Activated effector memory CD4-positive, alpha-beta T cell treated with Interleukin-2 at 50 U/mL for 16 hours (primary cell): ENCODE measurements around the gene CNOT1.
A peak's percentile ranks its signal among the peaks of the same experiment; 100 is the strongest.
"Not testable (repeated sequence)": the region's sequence is repeated elsewhere in the genome, so short reads cannot be mapped to it uniquely, and the experiment has no call there.

Source experiments
- DNase-seq: peaks from one replicate; pipeline ENCODE4 v3.0.0-alpha.2; 2020

Gene CNOT1

DNA sequence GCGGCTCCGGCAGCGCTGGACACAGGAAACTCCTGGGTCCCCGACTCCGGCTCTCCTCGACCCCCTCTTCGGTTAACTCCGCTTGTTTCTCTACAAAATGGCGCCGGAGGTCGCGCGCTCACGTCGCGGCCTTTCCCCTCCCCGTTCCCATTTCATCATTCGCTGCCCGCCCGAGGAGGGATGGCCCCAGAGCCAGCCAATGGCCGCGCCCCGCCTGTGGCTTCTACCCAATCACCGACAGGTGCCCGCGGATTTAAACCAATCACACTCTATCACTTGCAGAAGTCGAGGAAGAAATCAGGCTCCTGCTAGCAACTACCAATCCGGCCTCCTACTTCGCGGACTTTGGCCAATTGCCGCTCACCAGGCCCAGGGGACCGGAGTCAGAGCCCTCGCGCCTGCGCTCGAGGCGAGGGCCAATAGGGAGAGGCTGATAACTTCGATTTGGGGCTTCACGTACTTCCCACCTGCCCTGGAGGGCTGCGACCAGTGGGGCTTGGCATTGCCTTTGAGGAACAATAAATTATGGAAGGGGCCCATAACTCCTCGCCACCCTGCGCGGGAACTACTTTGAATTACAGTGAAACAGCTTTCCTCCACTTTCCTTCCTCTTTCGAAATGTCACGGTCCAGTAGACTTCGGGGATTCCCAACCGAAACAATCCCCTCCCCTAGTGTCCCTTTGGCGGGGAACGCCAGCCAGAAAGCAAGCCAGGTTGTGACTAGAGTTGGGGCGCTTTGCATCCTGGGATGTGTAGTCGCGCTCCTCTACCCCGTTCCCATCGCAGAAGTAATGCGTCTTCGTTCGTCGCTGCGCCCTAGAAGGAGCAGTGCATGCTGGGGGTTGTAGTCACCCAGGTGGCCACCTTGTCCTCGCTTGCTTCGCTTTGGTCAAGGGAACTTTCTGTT is at the start of gene CNOT1:
Gene CNOT1 (minus strand): TSS at position 94 of the 908 bp plus-strand sequence. CDS start 30,489 bp downstream, outside the sequence.
- DNase-seq = peak; percentile 99

DNA sequence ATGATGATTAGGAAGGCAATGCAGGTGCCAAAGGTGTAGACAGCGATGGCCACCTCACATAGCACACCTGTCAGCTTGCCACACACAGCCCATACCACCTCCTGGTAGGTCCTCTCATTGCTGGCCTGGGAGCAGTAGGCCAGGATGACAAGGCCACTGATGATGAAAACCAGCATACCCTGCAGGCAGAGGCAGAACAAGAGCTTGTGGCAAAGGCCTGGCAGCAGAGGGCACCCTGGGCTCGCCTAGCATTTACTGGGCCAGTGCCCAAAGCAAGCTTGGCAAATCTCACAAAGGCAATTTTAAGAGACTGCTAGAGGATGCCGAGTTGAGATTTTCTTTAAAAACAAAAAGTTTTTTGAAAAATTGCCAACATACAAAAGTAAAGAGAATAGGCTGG is 49.1 kb upstream of the CNOT1 start:
- no peak for DNase-seq

DNA sequence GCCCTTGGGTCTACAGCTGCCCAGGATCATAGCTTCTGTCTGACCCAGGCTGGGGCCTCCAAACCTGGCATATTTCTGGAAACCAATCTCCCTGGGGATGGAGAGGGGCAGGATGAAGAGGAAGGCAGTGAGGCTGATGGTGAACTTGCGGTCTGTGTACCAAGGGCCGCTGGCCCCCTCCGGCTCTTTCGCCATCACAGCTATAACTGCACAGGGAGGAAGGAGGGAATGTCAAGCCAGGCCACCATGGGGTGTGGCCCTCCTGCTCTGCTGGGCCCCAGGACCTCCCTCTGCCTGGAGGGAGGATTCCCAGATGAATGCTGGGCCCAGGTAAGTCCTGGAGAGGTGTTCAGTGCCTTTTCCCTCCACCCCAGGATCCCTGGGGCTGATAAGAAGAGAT is 48.6 kb upstream of the CNOT1 start:
- no peak for DNase-seq

DNA sequence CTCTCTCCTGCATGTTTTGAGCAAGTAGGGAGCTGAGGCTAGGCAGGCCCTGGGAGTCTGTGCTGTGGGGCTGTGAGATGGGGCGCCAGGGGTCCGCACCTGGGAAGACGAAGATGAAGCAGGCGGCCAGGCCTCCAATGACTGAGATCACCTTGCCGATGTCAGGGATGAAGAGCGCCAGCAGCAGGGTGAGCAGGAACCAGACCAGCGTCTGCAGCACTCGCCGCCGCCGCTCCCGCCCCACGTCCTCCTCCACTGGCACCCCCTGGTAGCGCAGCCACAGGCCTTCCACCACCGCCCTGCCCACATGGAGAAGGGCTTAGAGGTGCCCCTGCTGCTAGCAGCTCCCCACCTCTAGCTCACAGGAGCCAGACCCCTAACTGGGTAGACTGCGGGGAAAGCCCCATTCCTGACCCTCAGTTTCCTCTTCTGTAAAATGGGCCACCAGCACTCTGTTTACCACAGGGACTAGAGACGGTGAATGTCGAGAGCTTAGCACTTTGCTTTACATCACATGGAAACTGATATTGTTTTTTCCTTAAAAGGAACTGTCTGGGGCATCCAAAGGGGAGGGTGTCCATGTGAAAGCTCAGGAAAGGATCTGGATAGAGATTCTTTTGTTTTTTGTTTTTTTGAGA is 41.4 kb upstream of the CNOT1 start:
- DNase-seq = no peak

DNA sequence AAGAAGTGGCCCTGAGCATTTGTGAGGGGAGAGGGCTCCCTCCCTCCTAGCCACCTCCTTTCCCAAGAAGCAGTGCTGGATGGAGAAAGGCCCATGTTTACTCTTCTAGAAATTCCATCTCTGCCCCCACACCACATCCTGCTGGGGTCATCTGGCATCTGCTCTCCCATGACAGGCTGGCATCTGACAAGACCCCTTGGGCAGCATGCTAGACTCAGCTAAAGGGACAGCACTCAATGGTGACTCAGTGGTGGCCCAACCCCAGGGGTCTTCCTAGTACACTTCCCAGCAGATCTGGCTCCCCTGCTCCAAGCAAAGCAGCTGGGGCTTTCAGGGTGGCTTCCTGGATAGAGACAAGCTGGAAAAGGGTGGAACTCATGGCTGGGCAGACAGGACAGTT is 40.6 kb upstream of the CNOT1 start:
- DNase-seq = no peak

DNA sequence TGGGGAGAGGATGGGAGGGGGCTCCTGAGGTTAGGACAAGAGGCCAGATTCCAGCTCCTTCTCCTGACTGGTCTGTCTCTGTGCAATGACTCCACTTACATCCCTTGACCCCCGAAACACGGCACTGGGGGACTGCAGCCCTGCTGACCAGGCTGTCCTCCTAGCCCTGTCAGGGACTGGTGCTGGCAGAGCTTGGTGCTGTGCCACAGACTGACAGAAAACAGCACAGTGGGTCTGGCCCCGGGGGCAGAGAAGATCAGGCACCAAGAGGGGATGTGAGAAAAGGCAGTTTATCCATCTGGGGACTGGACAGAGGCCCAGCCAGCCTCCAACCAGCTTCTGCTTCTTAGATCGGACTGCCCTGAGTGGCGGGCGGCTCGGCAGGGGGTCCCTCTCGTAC is 35.6 kb upstream of the CNOT1 start:
- no peak for DNase-seq

DNA sequence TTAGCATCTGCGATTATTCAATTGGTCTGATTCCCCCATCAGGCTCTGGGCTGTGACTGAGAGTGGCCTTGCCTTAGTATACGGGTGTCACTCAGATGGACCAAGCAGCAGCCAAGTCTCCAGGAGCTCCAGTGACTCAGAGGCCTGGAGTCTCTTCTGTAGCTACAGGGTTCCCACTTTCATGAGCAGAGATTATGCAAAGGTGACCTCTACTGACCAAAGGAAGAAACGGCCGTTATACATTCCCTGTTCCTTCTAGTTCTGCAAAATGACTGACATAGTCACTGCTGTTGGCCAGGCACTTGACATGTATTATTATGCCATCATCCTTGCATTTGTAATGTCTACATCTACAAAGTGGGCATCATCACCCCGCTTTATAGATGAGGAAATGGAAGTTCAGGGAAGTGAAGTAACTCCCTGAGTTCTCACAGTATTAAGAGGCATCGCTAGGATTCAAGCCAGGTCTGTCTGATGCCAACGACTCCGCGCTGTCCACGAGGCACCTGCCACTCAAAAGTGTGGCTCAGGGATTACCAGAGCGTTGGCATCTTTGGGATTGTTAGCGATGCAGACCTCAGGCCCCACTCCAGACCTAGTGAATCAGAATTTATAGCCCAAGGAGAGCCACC is 31.7 kb upstream of the CNOT1 start:
- no peak for DNase-seq

DNA sequence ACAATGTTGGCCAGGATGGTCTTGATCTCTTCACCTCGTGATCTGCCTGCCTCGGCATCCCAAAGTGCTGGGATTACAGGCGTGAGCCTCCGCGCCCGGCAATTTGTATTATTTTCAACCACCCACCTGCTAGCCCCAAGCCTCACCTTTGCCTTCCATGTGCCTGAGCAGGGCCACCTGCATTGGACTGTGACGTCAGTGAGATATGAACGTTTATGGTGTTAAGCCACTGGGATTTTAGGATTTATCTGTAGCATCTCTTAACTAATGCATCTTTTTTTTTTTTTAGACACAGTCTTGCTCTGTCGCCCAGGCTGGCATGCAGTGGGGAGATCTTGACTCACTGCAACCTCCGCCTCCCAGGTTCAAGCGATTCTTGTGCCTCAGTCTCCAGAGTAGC is 30.3 kb upstream of the CNOT1 start:
- not testable (repeated sequence) for DNase-seq

DNA sequence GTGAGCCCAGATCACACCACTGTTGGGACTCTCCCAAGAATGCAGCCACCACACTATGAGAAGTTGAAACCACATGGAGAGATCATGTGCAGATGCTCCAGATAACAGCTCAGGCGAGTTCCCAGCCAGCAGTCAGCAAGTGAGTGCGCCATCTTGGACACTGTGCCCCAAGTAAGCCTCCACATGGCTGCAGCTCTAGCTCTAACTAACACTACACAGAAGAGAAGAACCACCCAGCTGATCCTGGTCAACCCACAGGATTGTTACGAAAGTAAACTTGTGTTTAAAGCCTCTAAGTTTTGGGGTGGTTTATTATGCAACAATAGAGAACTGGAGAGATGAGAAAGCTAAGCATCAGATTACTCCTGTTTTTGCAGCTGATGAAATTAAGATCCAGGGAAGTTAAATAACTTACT is 29.2 kb upstream of the CNOT1 start:
- no peak for DNase-seq

DNA sequence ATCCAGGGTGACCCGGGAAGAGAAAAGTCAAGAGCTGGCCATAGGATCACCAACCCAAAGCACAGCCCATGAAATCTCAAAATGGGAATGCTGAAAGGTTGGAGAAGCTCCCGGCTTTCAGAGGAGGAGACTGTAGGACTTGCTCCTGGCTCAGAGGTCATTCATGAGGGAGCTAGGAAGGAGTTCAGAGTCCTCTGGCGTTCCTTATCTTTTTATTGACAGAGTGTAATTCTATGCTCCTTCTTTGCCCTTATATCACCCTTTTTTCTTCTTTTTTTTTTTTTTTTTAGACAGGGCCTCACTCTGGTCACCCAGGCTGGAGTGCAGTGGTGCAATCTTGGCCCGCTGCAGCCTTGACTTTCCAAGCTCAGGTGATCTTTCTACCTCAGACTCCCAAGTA is 27.3 kb upstream of the CNOT1 start:
- DNase-seq = no peak

DNA sequence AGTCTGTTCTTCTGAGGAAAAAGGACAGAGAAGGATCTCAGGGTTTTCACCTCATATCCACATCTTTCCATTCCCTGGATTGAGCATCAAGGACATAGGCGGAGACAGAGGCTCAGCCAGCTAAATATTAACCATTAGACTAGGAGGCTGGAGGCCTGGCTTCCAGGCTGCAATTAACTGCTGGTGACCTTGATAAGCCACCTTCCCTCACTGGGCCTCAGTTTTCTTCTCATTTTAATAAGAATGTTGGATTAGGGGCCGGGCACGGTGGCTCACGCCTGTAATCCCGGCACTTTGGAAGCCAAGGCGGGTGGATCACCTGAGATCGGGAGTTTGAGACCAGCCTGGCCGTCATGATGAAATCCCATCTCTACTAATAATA is 25.6 kb upstream of the CNOT1 start:
- DNase-seq = no peak

DNA sequence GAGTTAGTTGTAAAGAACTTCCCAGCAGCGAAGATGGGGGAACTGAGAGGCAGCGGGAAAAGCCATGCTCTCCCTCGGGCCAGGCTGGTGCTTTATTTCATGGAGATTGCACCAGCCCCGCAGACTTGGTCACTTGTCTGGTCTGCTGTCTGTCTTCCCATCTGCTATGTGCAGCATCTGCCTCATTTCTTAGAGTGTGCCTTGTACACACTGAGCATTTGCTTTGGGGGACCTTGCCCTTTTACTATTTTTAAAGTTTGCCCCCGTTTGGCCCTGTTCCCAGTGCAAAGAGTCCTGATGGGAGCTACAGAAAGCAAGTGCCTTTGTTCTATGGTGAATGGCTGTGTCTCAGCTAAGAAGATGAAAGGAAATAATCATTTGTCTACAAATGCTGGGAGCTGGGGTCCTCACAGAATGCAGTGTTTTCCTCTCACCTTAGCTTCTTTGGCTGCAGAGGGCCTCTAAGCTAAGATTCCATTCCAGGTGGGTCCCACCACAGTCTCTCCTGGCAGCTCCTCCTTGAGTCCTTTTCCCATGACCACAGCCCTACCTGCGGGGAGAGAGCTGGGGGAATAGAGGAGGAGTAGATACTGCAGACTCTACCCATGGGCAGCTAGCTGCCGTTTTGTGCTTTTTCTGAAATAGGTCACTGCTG is 25.1 kb upstream of the CNOT1 start:
- DNase-seq = no peak

DNA sequence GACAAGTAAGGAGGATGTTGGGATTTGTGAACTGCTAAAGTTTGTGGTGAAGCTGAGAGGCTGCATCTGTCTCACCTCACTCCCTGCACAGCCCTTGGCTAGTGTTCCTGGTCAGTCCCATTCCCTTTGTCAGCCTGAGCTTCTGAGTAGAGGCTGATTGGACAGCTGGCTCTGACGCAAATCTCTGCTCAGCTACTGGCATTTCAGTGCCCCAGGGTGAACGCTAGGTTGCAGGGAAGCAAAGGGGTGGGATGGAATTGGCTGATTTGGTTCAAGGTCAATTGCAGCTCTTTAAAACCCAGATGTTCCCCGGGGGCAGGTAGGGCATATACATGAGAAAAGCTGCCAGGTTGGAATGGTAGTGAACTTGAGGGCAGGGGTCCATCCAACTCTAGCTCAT is 23.1 kb upstream of the CNOT1 start:
- DNase-seq = no peak

DNA sequence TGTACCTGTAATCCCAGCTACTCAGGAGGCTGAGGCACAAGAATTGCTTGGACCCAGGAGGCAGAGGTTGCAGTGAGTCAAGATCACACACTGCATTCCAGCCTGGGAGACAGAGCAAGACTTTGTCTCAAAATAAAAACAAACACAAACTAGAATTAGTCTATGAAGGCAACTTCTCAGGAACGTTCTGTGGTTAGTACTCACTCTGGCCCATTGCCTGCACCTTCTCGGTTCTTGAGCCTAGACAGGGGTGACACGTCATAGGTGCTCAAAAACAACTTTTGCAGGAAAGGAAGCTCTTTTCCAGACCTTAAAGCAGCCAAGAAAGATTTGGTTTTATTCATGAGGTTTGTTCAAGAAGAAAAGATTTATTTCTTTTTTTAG is 22.3 kb upstream of the CNOT1 start:
- no peak for DNase-seq

DNA sequence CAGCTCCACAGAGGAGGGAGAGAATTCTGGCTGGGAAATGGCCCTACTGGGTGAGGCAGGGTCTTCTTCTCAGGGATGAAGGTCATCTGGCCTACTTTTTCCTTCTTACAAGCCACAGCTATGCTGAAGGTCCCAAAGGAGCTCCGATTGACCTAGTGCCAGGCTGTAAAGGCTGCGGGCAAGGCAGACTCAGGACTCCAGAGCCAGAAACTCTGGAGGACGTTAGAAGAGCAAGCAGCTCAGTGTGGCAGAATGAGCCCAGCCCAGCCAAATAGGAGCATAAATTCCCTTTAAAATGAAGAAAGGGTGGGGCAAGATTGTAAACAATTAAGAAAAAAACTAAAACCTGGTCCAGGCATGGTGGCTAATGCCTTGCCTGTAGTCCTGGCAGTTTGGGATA is 20.1 kb upstream of the CNOT1 start:
- no peak for DNase-seq

DNA sequence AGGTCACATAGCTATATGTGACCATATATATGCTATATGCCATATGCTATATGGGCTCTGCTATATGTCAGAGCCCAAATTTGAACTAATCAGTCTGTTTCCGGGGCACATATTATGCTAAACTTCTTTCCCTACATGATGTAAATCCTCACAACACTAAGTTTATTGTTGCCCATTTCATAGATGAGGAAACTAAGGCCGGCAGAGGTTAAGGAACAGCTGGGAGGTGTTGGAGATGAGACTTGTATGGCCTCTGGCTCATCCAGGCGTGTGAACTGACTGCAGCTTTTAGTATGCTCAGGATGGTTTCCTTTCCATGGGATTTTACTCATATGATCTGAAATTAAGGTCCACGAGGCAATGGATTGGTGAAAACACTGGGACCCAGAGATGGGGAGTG is 17.5 kb upstream of the CNOT1 start:
- DNase-seq = no peak

DNA sequence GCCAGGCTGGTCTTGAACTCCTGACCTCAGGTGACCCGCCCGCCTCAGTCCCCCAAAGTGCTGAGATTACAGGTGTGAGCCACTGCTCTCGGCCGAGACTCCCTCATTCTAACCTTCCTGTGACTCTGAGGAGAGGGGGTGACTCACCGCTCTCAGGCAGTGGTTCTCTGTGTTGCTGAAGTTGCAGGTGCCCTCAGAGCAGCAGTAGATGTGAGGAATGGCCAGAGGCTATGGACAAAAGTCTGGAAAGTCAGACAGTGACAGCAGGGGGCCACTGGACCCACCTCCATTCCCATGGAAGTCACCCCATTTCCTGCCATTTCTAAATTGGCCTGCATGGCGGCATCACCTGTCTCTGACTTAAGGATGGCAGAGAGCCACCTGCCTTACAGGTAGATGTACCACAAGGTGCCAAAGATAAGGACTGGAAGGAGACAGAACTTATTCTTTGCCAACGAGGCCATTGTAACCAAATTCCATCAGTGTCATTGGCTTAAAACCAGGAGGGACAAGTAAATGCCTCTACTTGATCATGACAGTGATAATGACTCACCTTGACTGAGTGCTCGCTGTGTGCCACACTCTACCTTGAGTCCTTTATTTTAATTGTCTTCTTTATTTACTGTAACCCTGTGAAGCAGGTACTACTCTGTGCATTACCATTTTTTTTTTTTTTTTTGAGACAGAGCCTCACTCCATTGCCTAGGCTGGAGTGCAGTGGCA is 15.3 kb upstream of the CNOT1 start:
- DNase-seq = no peak

DNA sequence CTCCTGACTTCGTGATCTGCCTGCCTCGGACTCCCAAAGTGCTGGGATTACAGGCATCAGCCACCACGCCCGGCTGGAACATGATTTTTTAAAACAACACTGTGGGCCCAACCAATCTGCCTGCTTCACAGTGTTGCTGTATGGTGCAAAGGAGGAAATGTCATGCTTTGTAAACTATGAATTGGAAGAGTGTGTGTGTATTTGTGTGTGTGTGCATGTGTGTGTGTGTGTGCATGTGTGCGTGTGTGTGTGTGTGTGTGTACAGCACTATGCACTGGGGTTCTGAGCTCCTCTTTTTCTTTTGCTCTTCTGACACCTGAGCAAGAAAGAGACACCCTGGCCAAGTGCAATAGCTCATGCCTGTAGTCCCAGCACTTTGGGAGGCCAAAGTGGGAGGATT is 14.5 kb upstream of the CNOT1 start:
- DNase-seq = no peak

DNA sequence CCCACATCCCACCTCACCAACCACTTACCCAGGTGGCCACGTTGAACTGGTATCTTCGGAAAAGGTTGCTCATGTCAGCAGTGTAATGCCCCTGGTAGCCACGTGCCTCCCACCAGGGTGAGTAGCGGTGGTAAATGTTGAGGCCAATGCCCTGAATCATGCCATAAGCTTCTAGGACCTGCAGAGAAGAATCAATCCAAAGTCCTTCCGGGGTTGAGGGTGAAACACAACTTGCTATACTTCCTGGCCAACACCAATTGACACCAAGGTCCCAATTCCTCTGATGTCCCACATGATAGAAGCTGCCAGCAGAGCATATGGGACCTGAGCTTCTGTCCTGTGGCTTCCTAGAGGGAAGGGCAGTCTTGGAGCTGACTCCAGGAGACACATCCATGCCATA is 11.3 kb upstream of the CNOT1 start:
- no peak for DNase-seq

DNA sequence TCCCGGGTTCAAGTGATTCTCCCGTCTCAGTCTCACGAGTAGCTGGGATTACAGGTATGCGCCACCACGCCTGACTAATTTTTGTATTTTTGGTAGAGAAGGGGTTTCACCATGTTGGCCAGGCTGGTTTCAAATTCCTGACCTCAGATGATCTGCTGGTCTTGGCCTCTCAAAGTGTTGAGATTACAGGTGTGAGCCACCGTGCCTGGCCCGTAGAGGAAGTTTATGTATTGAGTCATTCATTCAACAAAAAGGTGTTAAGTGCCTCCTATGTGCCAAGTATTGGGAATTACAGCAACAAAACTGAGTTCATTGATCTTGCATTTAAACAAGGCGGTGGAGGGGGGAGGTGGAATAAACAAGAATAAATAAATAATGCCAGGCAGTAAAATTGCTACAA is 10.2 kb upstream of the CNOT1 start:
- no peak for DNase-seq

DNA sequence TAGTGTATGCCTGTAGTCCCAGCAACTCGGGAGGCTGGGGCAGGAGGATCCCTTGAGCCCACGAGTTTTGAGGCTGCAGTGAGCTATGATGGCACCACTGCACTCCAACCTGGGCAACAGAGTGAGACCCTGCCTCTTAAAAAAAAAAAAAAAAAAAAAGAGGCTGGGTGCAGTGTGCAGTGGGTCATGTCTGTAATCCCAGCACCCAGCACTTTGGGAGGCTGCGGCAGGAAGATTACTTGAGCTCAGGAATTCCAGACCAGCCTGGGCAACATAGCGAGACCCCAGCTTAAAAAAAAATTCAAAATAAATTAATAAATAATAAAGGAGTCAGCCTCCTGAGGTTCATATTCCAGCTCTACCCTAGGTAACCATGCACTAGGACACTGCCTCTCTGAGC is 9.6 kb upstream of the CNOT1 start:
- no peak for DNase-seq

DNA sequence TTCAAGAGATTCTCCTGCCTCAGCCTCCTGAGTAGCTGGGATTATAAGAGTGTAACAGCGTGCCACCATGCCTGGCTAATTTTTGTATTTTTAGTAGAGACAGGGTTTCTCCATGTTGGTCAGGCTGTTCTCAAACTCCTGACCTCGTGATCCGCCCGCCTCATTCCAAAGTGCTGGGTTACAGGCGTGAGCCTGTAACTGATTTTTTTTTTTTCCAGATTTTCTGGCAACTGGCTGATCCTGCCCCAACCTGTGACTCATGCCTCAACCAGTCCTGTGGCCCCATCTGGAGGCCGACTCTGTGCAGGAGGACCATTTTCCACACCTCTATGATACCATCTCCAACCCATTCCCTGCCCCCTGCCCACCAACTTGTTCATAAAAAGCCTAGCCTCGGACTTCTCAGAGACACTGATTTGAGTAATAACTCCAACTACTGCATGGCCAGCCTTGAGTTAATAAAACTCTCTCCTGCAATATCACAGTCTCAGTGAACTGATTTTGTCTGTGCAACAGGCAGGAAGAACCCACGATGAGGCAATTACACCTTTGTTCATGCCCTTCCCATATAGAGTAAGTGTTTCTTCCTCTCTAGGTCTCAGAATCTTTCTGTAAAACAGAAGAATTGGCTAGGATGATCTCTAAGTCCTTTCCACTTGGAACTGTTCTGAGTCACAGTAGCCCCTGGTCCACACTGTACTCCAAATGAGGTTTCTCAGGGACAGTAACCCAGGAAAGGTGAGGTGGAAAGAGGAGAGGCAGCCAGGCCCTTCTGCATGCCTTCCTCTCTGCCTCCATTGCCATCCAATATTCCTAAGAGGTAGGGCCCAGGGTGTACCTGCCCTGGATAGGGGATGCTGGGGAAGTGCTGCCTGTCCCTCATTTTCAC is 8.8 kb upstream of the CNOT1 start:
- DNase-seq = no peak
